Measurements from ENCODE around the gene GANC.

GANC gene

DNA sequence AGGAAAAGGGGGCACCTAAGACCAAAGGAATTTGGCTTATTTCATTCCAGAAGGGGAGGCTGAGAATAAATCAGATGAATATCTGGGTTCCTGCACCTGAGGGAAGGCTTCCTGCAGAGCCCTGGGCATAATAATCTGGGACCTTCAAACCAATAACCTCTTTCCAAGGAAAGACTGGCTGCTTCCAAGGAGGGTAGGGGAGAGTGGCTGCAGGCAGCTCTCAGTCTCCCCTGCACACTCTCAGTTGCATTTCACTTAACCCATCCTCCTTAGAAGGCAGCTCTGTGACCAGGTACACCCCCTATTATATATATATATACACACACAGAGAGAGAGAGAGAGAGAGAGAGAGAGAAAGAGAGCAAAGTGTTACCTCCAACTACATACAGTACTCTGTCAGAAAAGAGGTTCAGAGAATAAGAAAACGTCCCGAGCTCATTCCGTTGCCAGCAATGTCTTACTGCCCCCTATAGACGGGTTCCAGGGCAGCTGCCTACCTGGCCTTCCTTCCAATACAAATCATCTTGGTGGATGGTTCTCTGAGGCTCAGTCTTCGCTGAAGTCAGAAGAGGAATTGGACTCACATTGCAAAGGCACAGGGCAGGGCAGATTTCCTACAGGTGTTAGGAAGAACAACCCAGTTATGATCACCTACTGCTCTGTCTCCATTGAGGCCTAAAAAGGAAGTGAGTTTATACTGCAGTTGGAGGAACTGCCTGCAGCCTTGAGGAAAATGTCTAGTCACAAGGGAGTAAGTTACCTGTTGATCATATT, 112.4 kb downstream of the GANC start:
- H3K9me2 ChIP-seq (replicated peaks; ENCODE audit: low read depth, low read length): no peaks in the 10 kb centered on the region
- peak overlapping the region; percentile 6 for H3K4me2 ChIP-seq (ENCODE audit: low read depth, low read length, poor library complexity, severe bottlenecking)
- H3K79me2 ChIP-seq (ENCODE audit: insufficient read depth, low read length): no peaks in the 10 kb centered on the region
- no peak overlapping the region for H3K4me3 ChIP-seq (ENCODE audit: low read length, poor library complexity, severe bottlenecking)
- no peaks in the 10 kb centered on the region for H4K20me1 ChIP-seq (ENCODE audit: insufficient read depth, low read length, poor library complexity, severe bottlenecking)
- H2AFZ ChIP-seq (ENCODE audit: low read length): peak overlapping the region; percentile 49
- no peaks in the 10 kb centered on the region for H3K9me3 ChIP-seq (ENCODE audit: insufficient read depth, low read depth, low read length)
- H3K27me3 ChIP-seq (ENCODE audit: insufficient read depth, low read length, poor library complexity, severe bottlenecking): no peaks in the 10 kb centered on the region
- no peak overlapping the region for H3K9ac ChIP-seq (ENCODE audit: low read depth, low read length, poor library complexity, severe bottlenecking)
- TF ChIP-seq, protein P1, sequence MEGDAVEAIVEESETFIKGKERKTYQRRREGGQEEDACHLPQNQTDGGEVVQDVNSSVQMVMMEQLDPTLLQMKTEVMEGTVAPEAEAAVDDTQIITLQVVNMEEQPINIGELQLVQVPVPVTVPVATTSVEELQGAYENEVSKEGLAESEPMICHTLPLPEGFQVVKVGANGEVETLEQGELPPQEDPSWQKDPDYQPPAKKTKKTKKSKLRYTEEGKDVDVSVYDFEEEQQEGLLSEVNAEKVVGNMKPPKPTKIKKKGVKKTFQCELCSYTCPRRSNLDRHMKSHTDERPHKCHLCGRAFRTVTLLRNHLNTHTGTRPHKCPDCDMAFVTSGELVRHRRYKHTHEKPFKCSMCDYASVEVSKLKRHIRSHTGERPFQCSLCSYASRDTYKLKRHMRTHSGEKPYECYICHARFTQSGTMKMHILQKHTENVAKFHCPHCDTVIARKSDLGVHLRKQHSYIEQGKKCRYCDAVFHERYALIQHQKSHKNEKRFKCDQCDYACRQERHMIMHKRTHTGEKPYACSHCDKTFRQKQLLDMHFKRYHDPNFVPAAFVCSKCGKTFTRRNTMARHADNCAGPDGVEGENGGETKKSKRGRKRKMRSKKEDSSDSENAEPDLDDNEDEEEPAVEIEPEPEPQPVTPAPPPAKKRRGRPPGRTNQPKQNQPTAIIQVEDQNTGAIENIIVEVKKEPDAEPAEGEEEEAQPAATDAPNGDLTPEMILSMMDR (conservative IDR thresholded peaks at IDR 0.05; ENCODE audit: low read length): peak; percentile 94
- no peak for TF ChIP-seq EZH2phosphoT487 (IDR thresholded peaks at IDR 0.05; ENCODE audit: borderline replicate concordance)
- no peaks in the 10 kb centered on the region for H3F3A ChIP-seq (ENCODE audit: low read depth)
- H3K36me3 ChIP-seq (ENCODE audit: insufficient read depth, low read length): no peaks in the 10 kb centered on the region
- peaks cover 22% of the 10 kb centered on the region for H3K4me1 ChIP-seq (ENCODE audit: insufficient read depth, low read length, poor library complexity, severe bottlenecking)

DNA sequence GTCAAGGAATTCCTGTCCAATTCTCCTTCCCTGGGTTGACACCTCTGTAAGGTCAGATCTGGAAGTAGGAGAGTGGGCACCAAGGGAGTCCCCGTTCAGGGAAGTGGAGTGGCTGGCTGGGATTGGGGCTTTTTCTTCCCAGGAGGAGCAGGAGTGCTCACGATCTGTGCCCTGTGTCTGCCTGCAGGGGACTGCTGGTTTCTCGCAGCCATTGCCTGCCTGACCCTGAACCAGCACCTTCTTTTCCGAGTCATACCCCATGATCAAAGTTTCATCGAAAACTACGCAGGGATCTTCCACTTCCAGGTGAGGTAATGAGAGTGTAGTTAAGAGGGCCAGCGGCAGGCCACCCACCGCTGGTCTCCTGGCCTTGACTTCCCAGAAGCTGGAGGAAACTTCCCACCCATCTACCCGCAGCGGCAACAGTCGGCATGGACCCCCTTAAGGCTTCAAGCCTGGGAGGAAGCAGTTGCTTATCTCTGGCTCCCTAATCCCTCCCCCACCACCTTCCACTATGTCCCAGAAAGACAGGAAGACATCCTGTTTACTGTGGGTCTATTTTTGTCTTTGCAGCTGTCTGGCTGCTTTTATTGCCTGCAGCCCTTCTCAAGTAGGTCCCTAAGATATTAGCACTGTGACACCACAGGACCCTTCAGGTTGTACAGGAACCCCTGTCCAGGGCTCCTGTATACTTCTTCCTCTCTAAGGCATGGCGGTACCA, 113.1 kb downstream of the GANC start:
- no peak overlapping the region for H3K9ac ChIP-seq (ENCODE audit: low read depth, low read length, poor library complexity, severe bottlenecking)
- peaks cover 22% of the 10 kb centered on the region for H3K4me1 ChIP-seq (ENCODE audit: insufficient read depth, low read length, poor library complexity, severe bottlenecking)
- H3K9me3 ChIP-seq (ENCODE audit: insufficient read depth, low read depth, low read length): no peaks in the 10 kb centered on the region
- H3F3A ChIP-seq (ENCODE audit: low read depth): no peaks in the 10 kb centered on the region
- TF ChIP-seq, protein P1 (conservative IDR thresholded peaks at IDR 0.05; ENCODE audit: low read length): no peak
- TF ChIP-seq EZH2phosphoT487 (IDR thresholded peaks at IDR 0.05; ENCODE audit: borderline replicate concordance): no peak
- H3K36me3 ChIP-seq (ENCODE audit: insufficient read depth, low read length): no peaks in the 10 kb centered on the region
- H3K79me2 ChIP-seq (ENCODE audit: insufficient read depth, low read length): no peaks in the 10 kb centered on the region
- no peaks in the 10 kb centered on the region for H4K20me1 ChIP-seq (ENCODE audit: insufficient read depth, low read length, poor library complexity, severe bottlenecking)
- H3K4me2 ChIP-seq (ENCODE audit: low read depth, low read length, poor library complexity, severe bottlenecking): no peak overlapping the region
- peak overlapping the region; percentile 49 for H2AFZ ChIP-seq (ENCODE audit: low read length)
- H3K4me3 ChIP-seq (ENCODE audit: low read length, poor library complexity, severe bottlenecking): no peak overlapping the region
- no peaks in the 10 kb centered on the region for H3K9me2 ChIP-seq (replicated peaks; ENCODE audit: low read depth, low read length)
- H3K27me3 ChIP-seq (ENCODE audit: insufficient read depth, low read length, poor library complexity, severe bottlenecking): no peaks in the 10 kb centered on the region

DNA sequence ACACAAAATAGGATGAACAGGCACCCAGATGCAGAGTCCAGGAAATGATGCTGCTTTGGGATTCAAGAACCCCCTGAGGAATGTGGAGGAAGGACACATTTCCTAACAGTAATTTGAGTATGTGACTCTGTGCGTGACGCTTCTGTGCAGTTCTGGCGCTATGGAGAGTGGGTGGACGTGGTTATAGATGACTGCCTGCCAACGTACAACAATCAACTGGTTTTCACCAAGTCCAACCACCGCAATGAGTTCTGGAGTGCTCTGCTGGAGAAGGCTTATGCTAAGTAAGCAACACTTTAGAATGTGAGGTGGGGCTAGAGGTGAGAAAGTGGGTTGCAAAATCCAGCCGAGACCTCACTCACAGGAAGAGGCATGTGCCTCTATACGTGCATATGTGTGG, 114.6 kb downstream of the GANC start:
- no peak overlapping the region for H2AFZ ChIP-seq (ENCODE audit: low read length)
- no peak overlapping the region for H3K4me2 ChIP-seq (ENCODE audit: low read depth, low read length, poor library complexity, severe bottlenecking)
- H4K20me1 ChIP-seq (ENCODE audit: insufficient read depth, low read length, poor library complexity, severe bottlenecking): no peaks in the 10 kb centered on the region
- no peaks in the 10 kb centered on the region for H3K9me3 ChIP-seq (ENCODE audit: insufficient read depth, low read depth, low read length)
- no peaks in the 10 kb centered on the region for H3K27me3 ChIP-seq (ENCODE audit: insufficient read depth, low read length, poor library complexity, severe bottlenecking)
- peaks cover 22% of the 10 kb centered on the region for H3K4me1 ChIP-seq (ENCODE audit: insufficient read depth, low read length, poor library complexity, severe bottlenecking)
- no peak overlapping the region for H3K4me3 ChIP-seq (ENCODE audit: low read length, poor library complexity, severe bottlenecking)
- H3K9ac ChIP-seq (ENCODE audit: low read depth, low read length, poor library complexity, severe bottlenecking): no peak overlapping the region
- H3F3A ChIP-seq (ENCODE audit: low read depth): no peaks in the 10 kb centered on the region
- TF ChIP-seq EZH2phosphoT487 (IDR thresholded peaks at IDR 0.05; ENCODE audit: borderline replicate concordance): no peak
- TF ChIP-seq, protein P1 (conservative IDR thresholded peaks at IDR 0.05; ENCODE audit: low read length): no peak
- no peaks in the 10 kb centered on the region for H3K9me2 ChIP-seq (replicated peaks; ENCODE audit: low read depth, low read length)
- no peaks in the 10 kb centered on the region for H3K79me2 ChIP-seq (ENCODE audit: insufficient read depth, low read length)
- H3K36me3 ChIP-seq (ENCODE audit: insufficient read depth, low read length): no peaks in the 10 kb centered on the region
